Globus pallidus (tissue), 1 donor: ENCODE results near the gene TMBIM6.
"Not testable (repeated sequence)": the region's sequence is repeated elsewhere in the genome, so short reads cannot be mapped to it uniquely, and the experiment has no call there.

Experiments used
- DNase-seq: peaks from one replicate; pipeline ENCODE4 v3.0.0-alpha.2; 2015; ENCODE audit warnings: low spot score

The TMBIM6 gene

GRCh38 chr12:49730050-49730449 is 11.3 kb upstream of the TMBIM6 start:
- no peak for DNase-seq

GRCh38 chr12:49730568-49731101 is 10.7 kb upstream of the TMBIM6 start:
- DNase-seq, result no peak

- no peak for DNase-seq
Measured at GRCh38 chr12:49733219-49734017, 7.9 kb upstream of the TMBIM6 start.

DNA sequence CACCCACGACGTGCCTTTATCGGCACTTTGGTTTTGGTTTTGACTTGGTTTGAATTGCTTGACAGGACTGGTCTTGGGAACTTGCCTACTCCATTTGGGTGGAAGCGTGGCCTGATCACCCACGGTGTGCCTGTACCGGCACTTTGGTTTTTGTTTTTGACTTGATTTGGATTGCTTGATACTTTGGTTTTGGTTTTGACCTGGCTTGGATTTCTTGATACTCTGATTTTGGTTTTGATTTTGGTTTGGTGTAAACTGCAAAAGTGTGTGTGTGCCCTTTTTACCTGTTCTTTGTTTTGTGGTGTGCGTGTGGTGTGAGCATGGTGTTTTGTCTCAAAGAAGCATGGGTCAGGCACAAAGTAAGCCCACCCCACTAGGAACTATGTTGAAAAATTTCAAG is 6.5 kb upstream of the TMBIM6 start:
- DNase-seq, result not testable (repeated sequence)

DNA sequence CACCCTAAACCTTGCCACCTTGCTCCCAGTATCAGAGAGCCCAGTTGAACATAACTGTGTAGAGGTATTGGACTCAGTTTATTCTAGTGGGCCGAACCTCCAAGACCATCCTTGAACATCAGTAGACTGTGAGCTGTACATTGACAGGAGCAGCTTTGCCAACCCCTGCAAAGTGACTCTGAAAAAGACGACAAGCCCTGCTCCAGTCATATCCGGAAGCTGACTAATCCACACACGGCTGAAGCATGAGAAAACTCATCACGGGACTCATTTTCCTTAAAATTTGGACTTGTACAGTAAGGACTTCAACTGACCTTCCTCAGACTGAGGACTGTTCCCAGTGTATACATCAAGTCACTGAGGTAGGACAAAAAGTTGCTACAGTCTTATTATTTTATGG is 2.6 kb upstream of the TMBIM6 start:
- not testable (repeated sequence) for DNase-seq

DNA sequence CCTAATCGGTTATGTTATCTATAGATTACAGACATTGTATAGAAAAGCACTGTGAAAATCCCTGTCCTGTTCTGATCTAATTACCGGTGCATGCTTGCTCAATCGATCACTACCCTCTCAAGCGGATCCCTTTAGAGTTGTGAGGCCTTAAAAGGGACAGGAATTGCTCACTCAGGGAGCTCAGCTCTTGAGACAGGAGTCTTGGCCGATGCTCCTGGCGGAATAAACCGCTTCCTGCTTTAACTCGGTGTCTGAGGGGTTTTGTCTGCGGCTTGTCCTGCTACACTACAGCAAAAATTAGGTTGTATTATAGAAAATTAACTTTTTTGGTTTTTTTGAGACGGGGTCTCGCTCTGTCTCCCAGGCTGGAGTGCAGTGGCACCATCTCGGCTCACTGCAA is 1.1 kb upstream of the TMBIM6 start:
- not testable (repeated sequence) for DNase-seq

DNA sequence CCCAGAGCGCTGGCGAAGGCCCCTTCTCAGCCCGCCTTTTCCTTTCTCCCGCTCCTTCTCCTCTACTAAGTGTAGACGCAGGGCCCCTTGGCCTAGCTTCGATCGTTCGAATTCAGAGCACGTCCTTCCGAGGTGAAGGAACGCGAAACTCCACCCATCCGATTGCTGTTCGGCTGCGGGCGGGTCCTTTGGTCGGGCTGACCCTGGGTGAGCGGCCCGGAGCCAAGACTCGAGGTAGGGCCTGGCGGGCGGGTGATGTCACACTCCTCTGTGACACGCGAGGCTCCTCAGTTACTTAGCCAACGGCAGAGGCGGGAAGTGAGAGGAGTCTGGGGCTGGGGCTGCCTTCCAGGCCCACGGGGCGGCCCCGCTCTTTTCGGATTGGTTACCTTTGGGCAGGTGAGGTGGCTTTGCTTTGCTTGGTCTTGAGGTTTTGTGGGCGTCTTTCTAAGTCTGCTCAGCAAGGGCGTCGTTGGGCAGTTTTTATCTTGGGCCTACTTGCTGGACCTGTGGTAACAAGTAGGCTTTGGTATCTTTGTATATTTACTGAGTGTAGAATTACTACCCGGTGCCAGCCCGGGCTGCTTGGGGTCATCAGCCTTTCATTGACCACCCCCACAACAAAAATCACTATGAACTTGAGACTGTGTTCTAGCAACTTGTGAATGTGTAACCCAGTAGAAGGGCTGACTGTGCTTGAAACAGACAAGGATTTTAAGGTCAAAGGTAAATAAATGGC is 694 bp downstream of the TMBIM6 start:
- DNase-seq, result peak; percentile 20

DNA sequence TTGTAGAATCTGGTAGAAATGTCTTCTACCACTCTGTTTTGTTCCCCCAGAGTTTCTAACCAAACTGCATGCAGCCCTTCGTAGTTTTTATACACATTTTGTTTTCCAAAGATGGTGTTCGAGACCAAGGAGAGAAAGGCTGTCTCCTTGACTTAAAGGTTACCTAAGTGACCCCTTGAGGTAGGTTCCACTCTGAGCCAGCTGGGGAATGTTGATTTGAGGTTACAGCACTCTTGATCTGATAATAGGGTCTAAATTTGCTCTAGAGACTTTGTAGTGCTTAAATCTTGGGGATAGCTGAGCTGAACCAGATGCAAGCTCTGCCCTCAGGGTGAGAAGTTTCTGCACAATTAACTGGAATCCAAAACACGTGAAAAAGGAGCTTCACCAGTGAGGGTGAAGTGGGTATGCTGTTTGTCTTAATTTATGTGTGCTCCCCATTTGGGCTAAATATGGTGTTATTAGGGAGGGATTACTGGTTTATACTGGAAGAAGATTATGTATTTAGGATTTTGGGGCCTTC is 3.1 kb downstream of the TMBIM6 start:
- DNase-seq, result no peak

DNA sequence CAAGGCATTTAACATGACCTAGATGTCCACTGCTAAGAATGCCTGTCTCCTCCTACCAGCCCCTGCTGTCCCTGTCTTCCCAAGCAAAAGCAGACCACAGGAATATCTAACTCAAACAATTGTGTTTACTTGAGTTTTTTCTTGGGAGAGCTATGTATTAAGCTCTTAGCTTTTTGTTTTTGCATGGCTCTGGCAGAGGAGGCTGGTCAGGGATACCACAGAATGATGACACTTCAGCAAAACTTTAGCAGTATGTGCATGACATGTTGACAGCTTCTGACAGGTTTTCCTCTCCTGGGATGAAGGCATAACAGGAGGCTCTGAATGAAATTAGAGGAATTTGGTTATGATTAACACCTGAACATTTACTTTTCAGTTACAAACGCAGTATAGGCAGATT is 6.9 kb downstream of the TMBIM6 start:
- DNase-seq, result no peak

DNA sequence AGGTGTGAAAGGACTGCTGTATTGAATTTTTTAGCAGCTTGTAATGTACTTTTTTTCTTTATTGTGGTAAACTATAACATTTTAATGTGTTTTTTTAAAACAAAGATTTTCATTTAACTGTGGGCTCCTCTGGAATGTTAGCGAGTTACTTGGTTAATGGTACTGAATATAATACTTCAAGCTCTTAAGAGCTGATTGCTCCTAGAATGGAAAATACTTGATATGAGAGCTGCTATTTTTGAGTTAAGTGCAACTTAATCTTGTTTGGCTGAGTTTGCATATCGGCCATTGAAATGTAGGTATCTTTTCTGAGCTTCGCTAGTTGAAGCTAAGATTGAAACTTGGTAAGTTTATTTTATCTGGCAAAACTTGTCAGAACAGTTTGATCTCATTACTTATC is 7.4 kb downstream of the TMBIM6 start:
- no peak for DNase-seq

- DNase-seq, result no peak
Measured at GRCh38 chr12:49750027-49750995, 9.0 kb downstream of the TMBIM6 start.

GRCh38 chr12:49750996-49751393 is 9.6 kb downstream of the TMBIM6 start:
- no peak for DNase-seq

DNA sequence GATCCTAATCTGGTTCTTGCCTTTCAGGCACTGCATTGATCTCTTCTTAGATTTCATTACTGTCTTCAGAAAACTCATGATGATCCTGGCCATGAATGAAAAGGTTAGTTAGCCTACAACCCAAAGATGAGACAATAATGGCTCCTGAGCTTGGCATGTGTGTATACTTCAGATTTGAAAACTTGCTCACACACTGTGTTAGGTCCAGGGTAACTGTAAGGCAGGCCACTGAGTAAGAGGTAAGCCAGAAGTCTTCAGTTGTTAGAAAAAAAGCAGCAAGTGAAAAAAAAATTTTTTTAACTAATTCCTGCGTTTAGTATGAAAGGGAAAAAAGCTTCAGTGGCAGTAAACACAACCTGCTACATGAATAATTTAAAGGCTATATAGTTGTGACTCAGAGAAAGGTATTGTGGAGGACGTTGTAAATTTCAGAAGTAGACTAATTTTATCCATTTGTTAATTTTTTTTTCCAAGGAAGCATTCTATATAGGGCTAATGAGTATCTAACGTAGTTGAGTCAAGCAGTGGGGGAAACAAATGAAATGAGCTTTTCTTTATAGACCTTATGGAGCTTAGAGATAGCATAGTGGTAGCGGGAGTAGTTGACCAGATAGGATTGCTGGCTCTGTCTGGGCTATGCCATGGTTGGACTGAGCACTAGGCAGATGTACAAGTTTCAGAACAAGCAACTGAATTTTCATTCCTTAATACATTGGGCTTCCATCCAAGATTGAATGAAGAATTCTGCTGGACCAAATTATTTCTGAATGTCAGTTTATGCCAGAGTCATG is 20.5 kb downstream of the TMBIM6 start:
- no peak for DNase-seq

DNA sequence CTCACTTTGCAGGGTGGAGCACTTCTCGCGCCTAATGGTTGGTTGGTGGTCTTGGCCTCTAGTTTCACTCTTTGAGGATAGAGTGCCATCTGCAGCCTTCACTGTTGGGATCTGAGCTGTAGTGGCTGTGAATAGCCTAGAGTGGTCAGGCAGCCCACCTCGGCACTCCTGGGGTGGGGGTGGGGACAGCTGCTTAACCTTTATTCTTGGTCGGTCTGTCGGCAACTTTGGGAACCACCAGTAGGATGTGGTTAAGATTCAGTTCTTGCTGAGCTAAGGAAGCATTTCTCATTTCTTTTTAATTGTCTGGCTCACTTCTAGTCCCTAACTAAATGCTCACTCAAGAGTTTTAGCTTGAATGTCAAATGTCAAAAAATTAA is 21.1 kb downstream of the TMBIM6 start:
- DNase-seq, result no peak

GRCh38 chr12:49763006-49763591 is 21.7 kb downstream of the TMBIM6 start:
- DNase-seq, result peak; percentile 37

DNA sequence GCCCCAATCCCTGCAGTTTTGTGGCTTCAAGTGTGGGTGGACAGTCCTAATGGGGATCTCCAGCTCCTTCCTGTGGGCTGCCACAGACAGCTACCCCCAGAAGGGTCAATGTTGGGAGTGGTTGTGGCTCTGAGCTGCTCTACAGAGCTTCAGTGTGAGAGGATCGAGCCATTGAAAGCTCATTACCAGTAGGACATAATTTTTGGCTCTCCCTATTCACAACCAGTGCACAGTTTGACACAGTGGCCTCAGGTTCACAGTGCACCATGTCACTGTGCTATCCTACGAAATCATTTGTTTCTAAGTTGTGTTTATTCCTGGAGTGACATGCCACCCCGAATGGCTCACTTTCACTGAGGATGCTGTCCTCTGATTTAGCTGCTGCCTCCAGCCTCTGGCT is 22.8 kb downstream of the TMBIM6 start:
- DNase-seq, result no peak

- no peak for DNase-seq
Measured at GRCh38 chr12:49766115-49766455, 24.7 kb downstream of the TMBIM6 start.

DNA sequence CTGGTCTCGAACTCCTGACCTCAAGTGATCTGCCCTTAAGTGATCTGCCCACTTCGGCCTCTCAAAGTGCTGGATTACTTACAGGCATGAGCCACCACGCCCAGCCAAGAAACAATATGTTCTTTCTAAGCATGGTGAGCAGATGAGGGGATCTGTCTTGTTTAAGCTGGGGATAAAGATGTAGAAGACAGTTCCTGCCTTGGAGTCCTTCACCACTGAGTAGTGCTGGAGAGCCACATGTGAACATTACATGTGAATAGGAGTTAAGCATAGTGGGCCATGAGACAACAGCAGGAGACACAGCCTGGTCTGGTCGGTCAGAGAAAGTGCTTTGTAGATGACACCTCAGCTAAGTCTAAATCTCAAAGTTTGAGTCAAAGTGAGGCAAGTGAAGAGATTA is 26.0 kb downstream of the TMBIM6 start:
- no peak for DNase-seq

DNA sequence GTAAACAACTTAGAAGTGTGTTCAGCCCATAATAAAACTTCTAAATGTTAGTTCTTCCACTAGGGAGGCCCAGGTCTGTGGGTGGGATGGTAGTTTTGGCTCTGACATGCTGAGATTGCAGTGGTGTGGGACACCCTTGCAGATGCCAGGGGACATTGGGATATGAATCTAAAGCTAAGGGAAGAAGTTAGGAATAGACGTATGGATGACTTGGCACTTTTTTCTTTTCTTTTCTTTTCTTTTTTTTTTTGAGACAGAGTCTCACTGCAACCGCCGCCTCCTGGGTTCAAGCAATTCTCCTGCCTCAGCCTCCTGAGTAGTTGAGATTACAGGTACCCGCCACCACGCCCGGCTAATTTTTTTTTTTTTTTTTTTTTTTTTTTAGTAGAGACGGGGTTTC is 31.7 kb downstream of the TMBIM6 start:
- DNase-seq, result not testable (repeated sequence)

- peak; percentile 67 for DNase-seq
Measured at GRCh38 chr12:49776413-49776812, 35.1 kb downstream of the TMBIM6 start.

GRCh38 chr12:49776858-49777257 is 35.5 kb downstream of the TMBIM6 start:
- DNase-seq, result no peak
